SJSA1 (cell line): ENCODE results near the gene TCOF1. TPM values are rescaled to one million over a fixed set of nuclear protein-coding genes. Genes with fewer than 3 reads are reported as not detected.

ENCODE experiments used
- DNase-seq, 2 experiments: peaks; one replicate each; pipeline ENCODE4 v3.0.0-alpha.2; 2015 to 2020; ENCODE audit warnings: low spot score in 2 of 2, low read depth in 1 of 2
- H3K27ac ChIP-seq: fragments of 250-450 bp; sonication (Bioruptor Pico); 2 replicates; pipeline ENCODE4 v1.5.1; 2020; ENCODE audit warnings: mild to moderate bottlenecking, moderate library complexity
- H3K27me3 ChIP-seq: fragments of 250-450 bp; sonication (Bioruptor Pico); replicated peaks from 2 replicates; pipeline ENCODE4 v1.5.1; 2020; ENCODE audit warnings: mild to moderate bottlenecking, moderate library complexity
- H3K36me3 ChIP-seq: fragments of 250-450 bp; sonication (Bioruptor Pico); 2 replicates; pipeline ENCODE4 v1.5.1; 2020; ENCODE audit warnings: mild to moderate bottlenecking
- H3K4me1 ChIP-seq: fragments of 250-450 bp; sonication (Bioruptor Pico); replicated peaks from 2 replicates; pipeline ENCODE4 v1.6.1; 2021; ENCODE audit warnings: mild to moderate bottlenecking
- H3K4me3 ChIP-seq: fragments of 250-450 bp; sonication (Bioruptor Pico); 2 replicates; pipeline ENCODE4 v1.5.1; 2020; ENCODE audit warnings: mild to moderate bottlenecking
- H3K9me3 ChIP-seq: fragments of 250-450 bp; sonication (Bioruptor Pico); replicated peaks from 2 replicates; pipeline ENCODE4 v1.5.1; 2020; ENCODE audit warnings: mild to moderate bottlenecking
- total RNA-seq: library from RNA; depleted of rRNA; stranded (reverse); fragments of >200 nt; shearing (Covaris generic); gene quantifications from 2 replicates; pipeline ENCODE4 v1.2.3, GENCODE V29; 2014; rRNA removed

The TCOF1 gene
- total RNA-seq, 1 experiment from 2014 or later, result 67.2 TPM

DNA sequence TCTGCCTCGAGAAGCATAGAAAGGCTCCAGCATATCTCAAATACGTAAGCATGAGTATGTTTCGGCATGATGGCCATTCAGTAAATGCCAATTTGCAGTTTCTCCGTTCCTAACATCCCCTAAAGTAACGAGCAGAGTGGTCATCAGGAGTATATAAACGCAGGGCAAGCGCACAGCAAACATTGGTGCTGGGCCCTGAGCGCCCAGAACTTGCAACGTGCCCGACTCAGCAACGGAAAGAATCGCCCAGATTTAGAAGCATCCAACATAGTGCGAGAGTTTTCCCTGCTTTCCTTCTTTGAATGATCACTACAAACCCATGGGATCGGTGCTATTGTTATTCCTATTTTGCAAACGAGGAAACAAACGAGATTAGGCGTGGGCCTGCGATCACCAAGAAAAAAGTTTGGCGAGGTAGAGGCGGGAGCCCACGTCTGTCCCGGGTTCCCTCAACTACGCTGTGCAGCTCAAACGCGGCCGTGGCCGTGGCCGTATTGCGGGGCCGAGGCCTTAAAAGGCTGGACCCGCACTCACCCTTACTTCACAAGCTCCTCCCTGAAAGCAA, 91.5 kb downstream of the TCOF1 start:
- no peaks in the 10 kb centered on the region for H3K27me3 ChIP-seq
- H3K4me3 ChIP-seq, result peak overlapping the region; percentile 71
- no peaks in the 10 kb centered on the region for H3K9me3 ChIP-seq
- no peak for DNase-seq
- H3K36me3 ChIP-seq, result peaks cover 55% of the 10 kb centered on the region
- peaks cover 10% of the 10 kb centered on the region for H3K4me1 ChIP-seq
- peak overlapping the region; percentile 98 for H3K27ac ChIP-seq

Other genes with a start within 250 kb of the TCOF1 start
- gene PDGFRB, start 201.9 kb upstream of the TCOF1 start, total RNA-seq, result 98.6 and 113 TPM in 2 replicates
- gene CDX1, start 190.9 kb upstream of the TCOF1 start, total RNA-seq, result 0.19 and 1.8 TPM in 2 replicates
- gene SLC6A7, start 167.6 kb upstream of the TCOF1 start, total RNA-seq, result not detected in 2 replicates
- gene CAMK2A, start 67.9 kb upstream of the TCOF1 start, total RNA-seq, result not detected in 2 replicates
- 0.21 TPM in 1 of 2 replicates, not detected in the other for gene ARSI, start 54.8 kb upstream of the TCOF1 start, total RNA-seq
- not detected in 2 replicates for gene CD74, start 55.2 kb downstream of the TCOF1 start, total RNA-seq
- 2,445 and 3,427 TPM in 2 replicates for gene RPS14, start 92.0 kb downstream of the TCOF1 start, total RNA-seq
- gene NDST1, start 150.4 kb downstream of the TCOF1 start, total RNA-seq, result 65.0 and 87.8 TPM in 2 replicates